ENCODE results near the gene WNT11. TPM values are rescaled to one million over a fixed set of nuclear protein-coding genes. Genes with fewer than 3 reads are reported as not detected.

Gene WNT11
- total RNA-seq, 2 donors from 2014 or later: 3.4 to 6.6 TPM

DNA sequence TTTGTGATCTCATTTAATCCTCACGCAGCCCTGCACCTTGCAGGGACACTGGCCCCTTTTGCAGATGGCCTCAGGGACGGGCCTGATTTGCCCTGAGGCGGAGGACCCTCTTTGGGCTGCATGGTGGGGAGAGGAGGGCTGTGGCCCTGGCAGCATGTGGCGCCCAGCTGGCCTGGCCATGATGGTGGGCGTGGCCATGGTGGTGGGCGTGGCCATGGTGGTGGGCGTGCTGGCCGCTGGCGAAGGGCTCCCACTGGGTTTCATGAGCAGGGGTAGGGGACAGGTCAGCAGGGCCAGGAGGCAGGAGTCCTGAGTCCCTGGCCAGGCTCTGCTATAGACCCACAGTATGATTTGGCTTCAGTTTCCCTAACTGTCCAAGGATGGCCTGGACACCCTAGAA, 13.1 kb downstream of the WNT11 start:
- no peak for ATAC-seq

DNA sequence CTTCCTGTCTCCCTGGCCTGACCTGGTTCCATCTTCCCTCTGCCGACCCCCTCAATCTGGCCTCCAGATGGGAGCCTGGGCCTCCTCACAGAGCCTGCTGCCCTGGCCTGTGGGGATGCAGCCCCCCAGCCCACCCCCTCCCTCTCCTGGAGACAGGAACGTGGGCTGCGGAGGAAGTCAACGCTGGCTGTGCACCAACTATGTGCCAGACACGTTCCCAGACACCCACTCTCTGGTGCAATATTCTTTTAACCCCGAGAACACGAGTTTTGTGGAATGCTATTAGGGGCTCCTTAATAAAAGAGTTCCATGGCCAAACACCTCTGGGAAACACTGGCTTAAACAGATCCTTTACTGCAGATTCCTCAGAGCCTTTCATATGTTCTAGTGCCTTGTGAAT, 15.9 kb downstream of the WNT11 start:
- ATAC-seq (no peak), DNase-seq (no peak)
- intact Hi-C loops (cut with DNase I): no loop called here

More for the DNA sequence above, 13.1 kb downstream of the WNT11 start:
- DNase-seq: no peak
- intact Hi-C loops (cut with DNase I): no loop called here

DNA sequence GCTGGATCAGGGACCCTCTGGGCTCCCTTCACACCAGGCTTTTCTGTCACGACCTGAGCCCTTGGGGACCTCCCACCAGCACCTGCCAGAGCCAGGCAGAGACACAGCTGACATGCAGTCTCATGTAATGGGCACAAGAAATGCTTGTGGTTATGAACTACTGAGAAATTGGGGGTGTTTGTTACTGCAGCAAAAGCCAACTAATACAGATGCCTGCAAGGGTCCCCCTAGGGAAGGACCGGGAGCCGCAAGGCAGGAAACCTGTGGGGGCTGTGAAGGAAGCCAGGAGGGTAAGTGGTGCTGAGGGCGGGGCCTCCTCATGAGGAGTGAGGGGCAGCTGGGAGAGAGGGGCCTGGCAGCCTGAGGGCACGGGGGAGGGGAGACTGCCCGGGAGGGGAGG, 16.6 kb downstream of the WNT11 start:
- no peak for ATAC-seq
- intact Hi-C loops (cut with DNase I): no loop called here
- no peak for DNase-seq

DNA sequence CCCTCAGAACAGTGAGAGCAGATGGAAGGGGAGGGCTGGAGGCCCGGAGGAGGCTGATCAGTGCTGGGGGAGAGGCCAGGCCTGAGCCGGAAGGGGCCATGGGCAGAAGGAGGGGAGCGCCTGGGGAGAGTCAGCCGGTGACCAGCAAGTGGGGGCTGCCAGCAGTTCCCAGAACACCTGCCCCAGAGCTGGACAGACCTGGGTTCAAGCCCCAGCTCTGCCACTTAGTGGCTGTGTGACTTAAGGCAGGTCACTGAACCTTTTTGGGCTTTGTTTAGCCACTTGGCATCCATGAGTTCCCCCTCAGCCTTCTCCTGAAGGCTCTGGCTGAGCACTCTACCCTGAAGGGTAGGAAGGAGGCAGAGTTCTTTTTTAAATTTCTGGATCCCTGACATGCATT, 17.4 kb downstream of the WNT11 start:
- peak; percentile 12 for DNase-seq
- no peak for ATAC-seq
- intact Hi-C loops (cut with DNase I): no loop called here

DNA sequence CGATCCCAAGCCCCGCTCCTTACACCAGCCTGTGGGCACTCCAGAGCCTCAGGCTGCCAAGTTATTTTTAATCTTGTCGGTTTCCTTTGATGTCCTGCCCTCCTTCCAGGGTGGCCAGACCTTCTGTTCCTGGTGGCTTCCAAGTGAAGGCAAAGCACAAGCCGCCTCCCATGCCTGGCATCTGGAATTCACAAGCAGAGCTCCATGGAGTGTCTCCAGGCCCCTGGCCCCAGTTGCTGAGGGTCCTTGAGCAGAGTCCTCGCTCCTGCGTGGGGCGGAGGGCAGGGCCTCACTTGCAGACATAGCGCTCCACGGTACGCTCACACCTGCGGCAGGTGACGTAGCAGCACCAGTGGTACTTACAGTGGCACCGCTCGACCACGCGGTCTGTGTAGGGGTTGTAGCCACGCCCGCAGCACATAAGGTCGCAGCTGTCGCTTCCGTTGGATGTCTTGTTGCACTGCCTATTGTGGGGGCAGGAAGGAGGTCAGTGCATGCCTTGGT, 19.5 kb downstream of the WNT11 start:
- intact Hi-C loops (cut with DNase I): no loop called here

DNA sequence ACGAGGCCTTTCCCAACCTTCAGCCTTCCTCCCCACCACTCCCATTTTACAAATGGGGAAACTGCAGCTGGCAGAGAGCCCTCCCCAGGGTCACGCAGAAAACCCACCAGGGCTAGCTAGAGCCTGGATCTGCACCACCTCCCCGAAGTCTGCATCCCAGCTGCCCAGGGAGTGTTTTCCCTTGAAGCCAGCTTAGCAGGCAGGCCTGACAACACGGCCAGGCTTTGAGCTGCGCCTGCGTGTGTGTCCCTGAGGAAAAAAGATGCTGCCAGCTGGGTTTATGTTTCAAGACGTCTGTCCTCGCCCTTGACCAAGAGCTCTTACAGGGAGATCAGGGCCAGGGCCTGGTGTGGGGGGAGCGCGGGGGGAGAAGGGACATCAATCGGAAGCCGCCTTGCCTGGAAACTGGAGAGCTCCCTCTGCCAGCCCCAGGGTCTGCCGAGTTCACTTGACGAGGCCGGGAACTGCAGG, 20.3 kb downstream of the WNT11 start:
- ATAC-seq: peak; percentile 22 to 79
- intact Hi-C loops (cut with DNase I): no loop called here
- peak; percentile 68 for DNase-seq

More for the DNA sequence above, 19.5 kb downstream of the WNT11 start:
- ATAC-seq: no peak
- DNase-seq: no peak

DNA sequence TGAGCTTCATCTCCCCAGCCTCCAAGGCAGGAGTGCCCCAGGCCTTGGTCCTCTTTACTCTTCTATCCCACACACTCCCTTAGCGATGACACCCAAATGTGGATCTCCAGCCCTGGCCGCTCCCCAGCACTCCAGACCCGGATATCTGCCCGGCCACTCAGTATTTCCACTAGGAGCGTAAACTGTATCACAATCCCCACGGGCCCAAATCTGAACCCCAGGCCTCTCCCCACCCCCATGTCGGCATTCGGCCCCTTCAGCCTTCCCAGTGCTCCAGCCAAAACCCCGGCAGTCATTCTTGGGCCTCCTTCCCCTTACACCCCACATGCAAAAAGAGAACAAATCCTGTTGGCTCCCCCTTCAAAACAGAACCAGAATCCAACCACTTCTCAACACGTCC, 20.8 kb downstream of the WNT11 start:
- DNase-seq: peak; percentile 45
- ATAC-seq: peak; percentile 19 to 78
- intact Hi-C loops (cut with DNase I): no loop called here

DNA sequence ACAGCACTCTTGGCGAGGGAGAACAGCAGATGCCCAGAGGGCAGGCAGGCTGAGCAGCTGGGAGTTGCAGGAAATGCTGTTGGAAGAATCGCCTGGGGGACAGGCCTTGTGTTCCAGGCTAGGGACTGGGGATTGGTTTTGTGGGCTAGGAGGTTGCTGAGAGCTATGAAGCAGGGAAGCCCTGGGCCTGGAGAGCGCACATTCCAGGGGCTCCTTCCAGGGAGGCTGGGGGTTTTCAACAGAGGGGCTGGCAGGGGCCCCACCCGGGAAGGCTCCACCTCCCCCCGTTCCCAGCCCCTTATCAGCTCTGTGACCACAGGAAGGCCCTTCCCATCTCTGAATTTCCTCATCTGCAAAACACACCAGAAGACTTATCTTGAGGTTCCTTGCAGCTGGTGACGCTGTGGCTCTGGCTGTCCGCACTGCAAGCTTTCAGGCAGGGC, 21.7 kb downstream of the WNT11 start:
- peak; percentile 50 for DNase-seq
- ATAC-seq: peak; percentile 16 to 41
- intact Hi-C loops (cut with DNase I): no loop called here

DNA sequence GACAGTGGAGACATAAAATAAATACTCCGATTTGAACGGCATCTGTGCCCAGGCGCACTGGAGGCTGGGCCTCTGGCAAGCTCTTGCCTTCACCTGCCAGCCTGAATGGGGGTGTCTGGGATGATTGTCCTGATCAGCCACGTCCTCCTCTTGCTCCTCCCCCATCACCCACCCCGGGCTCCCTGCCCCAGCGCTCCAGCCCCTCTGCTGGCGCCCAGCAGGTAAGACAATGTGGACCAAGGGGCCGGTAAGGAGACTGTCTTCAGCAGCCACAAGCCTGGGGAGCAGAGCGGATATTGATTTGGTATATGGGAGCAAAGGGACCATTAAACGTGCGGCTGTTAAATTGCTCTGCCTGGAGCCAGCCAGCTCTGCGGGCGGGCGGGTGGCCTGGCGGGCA, 24.9 kb downstream of the WNT11 start:
- ATAC-seq: no peak
- DNase-seq: no peak
- intact Hi-C loops (cut with DNase I): no loop called here

DNA sequence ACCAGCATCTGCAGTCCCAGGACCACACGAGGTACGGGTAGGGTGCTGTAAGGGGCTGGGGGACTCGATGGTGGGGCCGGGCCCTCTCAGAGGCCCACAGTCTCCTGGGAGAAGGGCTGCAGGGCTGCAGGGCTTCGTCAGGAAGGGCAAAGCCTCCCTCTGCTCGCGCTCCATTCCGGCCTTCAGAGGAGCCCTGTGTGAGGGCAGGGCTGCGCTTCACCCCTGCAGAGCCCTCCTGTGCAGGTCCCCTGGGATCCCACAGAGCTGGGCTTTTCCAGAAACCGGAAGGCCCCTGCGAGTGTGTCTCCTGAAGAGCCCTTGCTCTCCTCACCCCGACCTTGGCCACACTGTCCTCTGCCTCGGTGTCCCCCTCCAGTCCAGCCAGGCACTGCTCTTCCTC, 27.2 kb downstream of the WNT11 start:
- DNase-seq (peak; percentile 10), ATAC-seq (no peak)
- intact Hi-C loops (cut with DNase I): no loop called here

DNA sequence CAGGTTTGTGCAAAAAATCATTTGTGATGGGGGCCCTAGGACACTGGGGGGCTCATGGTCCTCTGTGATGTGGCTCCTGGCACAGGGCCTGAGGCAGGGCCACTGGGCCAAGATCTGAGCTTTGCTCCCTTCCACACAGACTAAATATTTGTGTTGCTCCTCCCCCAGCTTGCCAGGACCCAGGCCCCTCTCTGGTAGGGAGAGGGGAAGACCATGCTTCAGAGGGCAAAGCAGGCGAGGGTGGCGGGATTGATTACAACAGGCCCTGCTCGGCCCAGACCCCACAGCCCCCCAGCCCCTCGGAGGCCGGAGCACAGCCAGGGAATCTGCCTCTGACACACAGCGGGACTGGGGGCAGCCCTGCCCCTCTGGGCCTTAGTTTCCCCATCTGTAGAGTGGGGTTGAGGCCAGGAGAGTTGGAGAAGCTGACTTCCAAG, 29.0 kb downstream of the WNT11 start:
- ATAC-seq: no peak
- DNase-seq: no peak
- intact Hi-C loops (cut with DNase I): no loop called here

DNA sequence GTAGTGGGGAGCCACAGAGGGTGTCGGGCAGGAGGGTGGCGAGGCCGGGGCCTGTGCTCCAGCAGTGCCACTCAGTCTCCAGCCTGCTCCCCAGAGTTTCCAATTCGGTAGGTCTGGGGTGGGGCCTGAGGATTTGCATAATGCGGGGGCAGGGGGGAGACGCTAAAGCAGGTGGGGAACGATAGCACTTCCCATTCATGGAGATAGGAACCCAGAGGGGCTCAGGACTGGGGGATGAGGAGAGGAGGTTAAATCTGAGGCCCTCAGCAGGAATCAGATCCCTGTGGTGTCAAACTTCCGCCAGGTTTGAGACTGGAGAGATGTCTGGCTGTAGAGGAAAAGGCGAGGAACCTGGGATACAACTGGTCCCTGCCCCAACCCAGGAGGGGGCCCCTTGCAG, 29.8 kb downstream of the WNT11 start:
- ATAC-seq (no peak), DNase-seq (no peak)
- intact Hi-C loops (cut with DNase I): no loop called here

DNA sequence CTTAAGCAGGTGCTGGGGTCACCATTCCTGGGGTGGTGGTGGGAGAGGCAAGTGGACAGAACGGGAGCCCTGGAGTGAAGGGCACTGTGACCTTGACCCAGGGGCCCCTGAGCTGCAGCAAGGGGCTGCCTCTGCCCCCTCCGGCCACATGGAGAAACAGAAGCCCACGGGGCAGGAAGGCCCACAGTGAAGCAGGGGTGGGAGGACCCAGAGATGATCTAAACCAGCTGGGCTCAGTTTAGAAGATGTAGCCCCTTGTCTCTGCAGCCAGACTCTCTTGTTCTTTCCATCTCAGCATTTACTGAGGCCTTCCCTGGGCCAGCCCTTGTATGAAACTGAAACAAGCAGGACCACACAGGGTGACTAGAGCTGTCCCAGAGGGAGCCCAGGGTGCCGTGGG, 30.5 kb downstream of the WNT11 start:
- DNase-seq: no peak
- ATAC-seq: no peak
- intact Hi-C loops (cut with DNase I): no loop called here

DNA sequence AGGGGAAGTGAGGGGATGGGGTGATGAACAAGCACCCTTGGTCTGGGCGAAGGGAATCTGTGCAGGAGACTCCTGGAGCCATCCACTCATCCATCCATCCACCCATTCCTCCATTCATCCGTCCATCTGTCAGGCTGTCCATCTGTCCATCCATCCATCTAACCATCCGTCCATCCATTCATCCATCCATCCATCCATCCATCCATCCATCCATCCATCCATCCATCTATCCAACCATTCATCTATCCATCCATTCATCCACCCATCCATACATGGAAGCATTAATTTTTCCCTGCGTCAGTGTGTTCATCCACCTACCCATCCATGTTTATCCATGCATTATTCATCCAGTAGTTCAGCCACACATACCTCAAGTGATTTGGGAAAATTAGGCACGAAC, 32.0 kb downstream of the WNT11 start:
- intact Hi-C loops (cut with DNase I): no loop called here
- DNase-seq: no peak
- no peak for ATAC-seq

DNA sequence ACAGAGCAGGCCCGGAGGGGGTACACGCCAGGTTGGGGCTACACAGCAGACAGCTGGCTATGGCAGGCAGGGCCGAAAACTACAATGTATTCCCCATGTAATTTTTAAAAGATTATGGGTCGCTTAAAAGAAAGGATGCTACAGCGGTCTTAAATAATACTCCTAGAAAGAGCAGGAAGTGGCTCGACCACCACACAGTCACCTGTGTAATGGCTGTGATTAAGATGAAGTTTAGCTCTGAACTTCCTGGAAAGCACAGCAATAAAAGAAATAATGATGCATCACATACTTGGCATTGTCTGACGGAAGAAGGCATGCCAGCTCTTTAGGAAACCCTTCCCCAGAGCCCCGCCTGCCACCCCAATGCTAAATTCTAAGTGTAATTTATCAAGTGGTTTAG, 32.6 kb downstream of the WNT11 start:
- DNase-seq: no peak
- no peak for ATAC-seq
- intact Hi-C loops (cut with DNase I): no loop called here

DNA sequence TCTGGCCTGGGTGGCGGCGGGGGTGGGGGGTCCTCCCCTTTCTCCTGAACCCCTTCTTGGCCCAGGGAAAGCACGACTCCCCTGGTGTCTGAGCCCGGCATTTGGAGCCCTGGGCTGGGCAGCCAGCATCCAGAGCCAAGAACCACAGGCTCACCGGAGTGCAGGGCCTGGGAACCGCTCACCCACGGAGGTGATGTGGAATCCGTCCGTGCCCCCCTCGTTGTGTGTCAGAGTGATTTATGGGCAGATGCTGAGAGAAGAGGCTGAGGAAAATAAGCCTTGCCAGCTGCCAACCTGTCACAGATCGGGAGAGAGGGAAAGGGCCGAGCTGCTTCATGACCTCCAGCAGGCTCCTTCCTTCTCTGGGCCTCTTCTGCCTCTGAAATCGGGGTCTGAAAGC, 33.7 kb downstream of the WNT11 start:
- intact Hi-C loops (cut with DNase I): no loop called here
- no peak for ATAC-seq

DNA sequence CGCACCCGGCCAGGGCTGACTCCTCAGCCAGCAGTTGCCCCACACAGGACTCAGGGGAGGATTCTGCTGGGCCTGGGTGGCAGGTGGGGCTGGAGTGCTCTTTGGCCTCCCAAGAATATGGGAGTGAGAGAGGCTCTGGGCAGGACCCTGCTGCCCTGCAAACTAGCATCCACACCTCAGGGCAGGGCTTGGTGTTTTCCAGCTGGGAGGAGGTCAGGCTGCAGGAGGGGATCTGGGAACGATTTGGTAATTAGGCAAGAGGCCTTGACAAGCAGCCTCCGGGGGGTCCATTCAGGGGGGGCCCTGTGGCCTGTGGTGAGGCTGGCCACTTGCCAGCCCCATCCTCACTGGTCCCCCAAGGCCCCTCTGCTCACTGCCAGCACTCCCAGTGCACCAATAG, 35.8 kb downstream of the WNT11 start:
- DNase-seq (no peak), ATAC-seq (no peak)
- intact Hi-C loops (cut with DNase I): no loop called here

More for the DNA sequence above, 33.7 kb downstream of the WNT11 start:
- no peak for DNase-seq

DNA sequence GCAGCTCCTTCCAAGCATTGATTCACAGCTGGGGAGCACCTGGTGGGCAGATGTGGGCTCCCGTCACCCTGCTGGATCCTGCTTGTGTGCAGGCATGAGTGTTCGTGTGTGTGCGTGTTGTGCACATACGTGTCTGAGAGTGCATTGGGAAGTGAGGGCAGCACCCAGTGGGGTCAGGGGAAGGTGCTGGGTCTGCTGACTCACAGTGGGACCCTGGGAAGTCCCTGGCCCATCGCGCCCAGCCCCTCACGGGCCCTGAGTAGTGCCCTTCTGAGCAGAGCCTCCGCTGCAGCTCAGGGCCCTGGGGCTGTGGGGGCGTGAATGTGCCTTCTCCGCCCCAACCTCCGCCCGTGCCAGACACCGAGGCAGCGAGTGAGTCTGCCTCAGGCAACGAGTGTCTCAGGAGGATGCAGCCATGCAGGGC, 36.8 kb downstream of the WNT11 start:
- peak; percentile 13 for DNase-seq
- intact Hi-C loops (cut with DNase I): no loop called here
- ATAC-seq: no peak

DNA sequence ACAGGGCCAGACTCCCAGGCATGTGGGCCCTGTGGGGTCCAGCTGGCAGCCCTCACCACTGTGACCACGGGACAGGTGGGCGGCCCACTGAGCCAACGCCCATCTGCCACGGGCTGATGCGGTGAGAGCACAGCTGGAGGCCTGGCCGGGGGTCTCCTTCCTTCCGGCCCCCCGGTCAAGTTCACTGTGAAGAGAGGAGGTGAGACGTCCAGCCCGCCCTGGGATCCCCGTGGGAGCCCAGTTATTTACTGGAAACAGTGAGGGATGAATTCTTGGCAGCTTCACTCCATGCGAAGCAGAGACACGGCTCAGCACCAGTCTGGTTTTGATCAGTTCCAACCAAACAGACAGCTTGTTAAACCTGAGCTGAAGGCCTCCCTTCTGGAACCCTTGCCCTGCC, 38.7 kb downstream of the WNT11 start:
- ATAC-seq: no peak
- DNase-seq: no peak
- intact Hi-C loops (cut with DNase I): no loop called here

DNA sequence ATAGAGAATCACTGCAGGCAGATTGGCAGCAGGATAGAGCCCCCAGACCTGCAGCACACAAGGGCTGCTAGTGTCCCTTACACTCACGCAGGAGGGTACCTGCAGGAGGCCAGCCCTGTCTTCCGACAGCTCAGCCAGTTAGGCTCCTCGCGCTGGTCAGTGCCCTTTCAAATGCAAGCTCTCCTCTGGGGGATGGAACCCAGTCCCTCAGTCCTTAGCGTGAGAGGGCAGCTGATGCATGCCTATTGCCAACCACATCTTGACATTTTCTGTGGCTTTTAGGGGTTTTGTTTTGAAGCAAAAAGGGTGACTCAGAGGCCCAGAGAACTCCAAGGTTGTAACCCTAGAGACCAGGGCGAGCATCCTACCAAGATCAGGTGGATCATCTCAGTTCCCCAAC, 40.0 kb downstream of the WNT11 start:
- intact Hi-C loops (cut with DNase I): no loop called here
- DNase-seq (no peak), ATAC-seq (no peak)

DNA sequence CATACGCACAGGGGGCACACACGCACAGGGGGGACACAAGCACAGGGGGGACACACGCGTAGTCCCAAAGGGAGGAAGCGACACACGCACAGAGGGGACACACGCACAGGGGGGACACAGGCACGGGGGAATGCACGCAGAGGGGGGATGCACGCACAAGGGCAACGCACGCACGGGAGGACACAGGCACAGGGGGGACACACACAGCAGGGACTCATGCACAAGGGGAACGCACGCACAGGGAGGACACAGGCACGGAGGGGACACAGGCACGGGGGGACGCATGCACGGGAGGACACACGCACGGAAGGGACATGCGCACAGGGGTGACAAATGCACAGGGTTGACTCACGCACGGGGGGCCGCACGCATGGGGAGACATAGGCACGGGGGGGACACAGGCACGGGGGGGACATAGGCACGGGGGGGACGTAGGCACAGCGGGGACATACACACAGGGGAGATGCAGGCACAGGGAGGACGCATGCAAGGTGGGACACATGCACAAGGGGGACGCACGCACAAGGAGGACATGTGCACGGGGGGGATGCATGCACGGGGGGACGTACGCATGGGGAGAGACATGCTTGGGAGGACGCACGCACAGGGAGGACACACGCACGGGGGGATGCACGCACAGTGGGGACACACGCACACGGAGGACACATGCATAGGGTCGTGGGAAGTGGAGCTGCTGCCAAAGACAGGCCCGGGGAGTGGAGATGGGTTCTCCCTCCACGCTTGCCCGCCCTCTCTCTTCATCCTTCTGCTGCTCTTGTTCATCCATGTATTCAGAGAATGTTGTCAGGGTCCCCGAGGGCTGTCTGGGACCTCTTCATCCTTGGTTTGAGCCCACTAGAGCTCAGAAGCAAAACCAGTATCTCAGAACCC, 41.2 kb downstream of the WNT11 start:
- DNase-seq (no peak), ATAC-seq (no peak)
- intact Hi-C loops (cut with DNase I): no loop called here

Data from left cardiac atrium (tissue), 4 donors.